Dendritic cell treated with granulocyte-macrophage colony-stimulating factor and Interleukin-4, amounts not matched to agents 40 ng/mL and 50 ng/mL, for 4 days (primary cell): Measurements from ENCODE around the gene NAXE.
"Not testable (repeated sequence)": the region's sequence is repeated elsewhere in the genome, so short reads cannot be mapped to it uniquely, and the experiment has no call there.

Source experiments
- H3K27ac Mint-ChIP-seq: one replicate; pipeline ENCODE4 v1.8.0; 2022; ENCODE audit warnings: mild to moderate bottlenecking, mixed read lengths
- H3K27me3 Mint-ChIP-seq: one replicate; pipeline ENCODE4 v1.8.0; 2022; ENCODE audit warnings: mild to moderate bottlenecking, mixed read lengths
- H3K36me3 Mint-ChIP-seq: one replicate; pipeline ENCODE4 v1.8.0; 2022; ENCODE audit warnings: low read depth, mixed read lengths
- H3K4me1 Mint-ChIP-seq: one replicate; pipeline ENCODE4 v1.8.0; 2022; ENCODE audit warnings: low read depth, mixed read lengths
- H3K4me3 Mint-ChIP-seq: one replicate; pipeline ENCODE4 v1.8.0; 2022; ENCODE audit warnings: mild to moderate bottlenecking, moderate library complexity, mixed read lengths
- H3K9me3 Mint-ChIP-seq: one replicate; pipeline ENCODE4 v1.8.0; 2022; ENCODE audit warnings: mixed read lengths
- intact Hi-C: fragments of 100-400 bp; cut with micrococcal nuclease; formaldehyde crosslinking; loops from one replicate; pipeline ENCODE4 v1.15.0; 2022

NAXE gene

GRCh38 chr1:156626079-156626438 is 34.5 kb downstream of the NAXE start:
- H3K36me3 Mint-ChIP-seq = no peaks in the 10 kb centered on the region
- peaks cover 88% of the 10 kb centered on the region for H3K27me3 Mint-ChIP-seq
- H3K4me1 Mint-ChIP-seq = peaks cover 15% of the 10 kb centered on the region
- no peak overlapping the region for H3K4me3 Mint-ChIP-seq
- intact Hi-C loops = loop anchor here (1.0 kb wide), 1 partner anchor 52 kb away; no protein-coding TSS in a partner anchor
- H3K27ac Mint-ChIP-seq = no peak overlapping the region
- no peaks in the 10 kb centered on the region for H3K9me3 Mint-ChIP-seq

GRCh38 chr1:156627313-156627880 is 35.8 kb downstream of the NAXE start:
- Mint-ChIP-seq H3K9me3 (no peaks in the 10 kb centered on the region), H3K27me3 (peaks cover 90% of the 10 kb centered on the region), H3K4me3 (no peak overlapping the region), H3K27ac (no peak overlapping the region), H3K36me3 (no peaks in the 10 kb centered on the region), H3K4me1 (peaks cover 15% of the 10 kb centered on the region)
- intact Hi-C loops = loop anchor here (1.0 kb wide), 1 partner anchor 30 kb away; no protein-coding TSS in a partner anchor

GRCh38 chr1:156629823-156630449 is 38.4 kb downstream of the NAXE start:
- no peaks in the 10 kb centered on the region for H3K9me3 Mint-ChIP-seq
- intact Hi-C loops = no loop called here
- H3K27ac Mint-ChIP-seq = no peak overlapping the region
- H3K4me1 Mint-ChIP-seq = peaks cover 7% of the 10 kb centered on the region
- H3K36me3 Mint-ChIP-seq = no peaks in the 10 kb centered on the region
- no peak overlapping the region for H3K4me3 Mint-ChIP-seq
- H3K27me3 Mint-ChIP-seq = peaks cover 80% of the 10 kb centered on the region

DNA sequence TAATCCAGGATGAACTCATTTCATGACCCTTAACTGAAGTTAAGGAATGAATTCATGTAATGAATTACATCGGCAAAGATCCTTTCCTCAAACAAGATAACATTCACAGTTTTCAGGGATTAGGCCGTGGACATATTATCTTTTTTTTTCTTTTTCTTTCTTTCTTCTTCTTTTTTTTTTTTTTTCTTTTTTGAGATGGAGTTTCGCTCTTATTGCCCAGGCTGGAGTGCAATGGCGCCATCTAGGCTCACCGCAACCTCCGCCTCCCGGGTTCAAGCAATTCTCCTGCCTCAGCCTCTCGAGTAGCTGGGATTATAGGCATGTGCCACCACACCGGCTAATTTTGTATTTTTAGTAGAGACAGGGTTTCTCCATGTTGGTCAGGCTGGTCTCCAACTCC is 39.6 kb downstream of the NAXE start:
- H3K27me3 Mint-ChIP-seq = peaks cover 75% of the 10 kb centered on the region
- H3K9me3 Mint-ChIP-seq, H3K4me3 Mint-ChIP-seq, H3K36me3 Mint-ChIP-seq, H3K27ac Mint-ChIP-seq, intact Hi-C loops, H3K4me1 Mint-ChIP-seq: not testable (repeated sequence)

GRCh38 chr1:156632355-156632754 is 40.8 kb downstream of the NAXE start:
- Mint-ChIP-seq H3K9me3 (no peaks in the 10 kb centered on the region), H3K4me3 (no peak overlapping the region), H3K27ac (no peak overlapping the region), H3K27me3 (peaks cover 74% of the 10 kb centered on the region), H3K36me3 (no peaks in the 10 kb centered on the region), H3K4me1 (no peaks in the 10 kb centered on the region)
- intact Hi-C loops = no loop called here

- H3K27me3 Mint-ChIP-seq = peaks cover 77% of the 10 kb centered on the region
Observed at GRCh38 chr1:156638189-156638985, 46.8 kb downstream of the NAXE start.

DNA sequence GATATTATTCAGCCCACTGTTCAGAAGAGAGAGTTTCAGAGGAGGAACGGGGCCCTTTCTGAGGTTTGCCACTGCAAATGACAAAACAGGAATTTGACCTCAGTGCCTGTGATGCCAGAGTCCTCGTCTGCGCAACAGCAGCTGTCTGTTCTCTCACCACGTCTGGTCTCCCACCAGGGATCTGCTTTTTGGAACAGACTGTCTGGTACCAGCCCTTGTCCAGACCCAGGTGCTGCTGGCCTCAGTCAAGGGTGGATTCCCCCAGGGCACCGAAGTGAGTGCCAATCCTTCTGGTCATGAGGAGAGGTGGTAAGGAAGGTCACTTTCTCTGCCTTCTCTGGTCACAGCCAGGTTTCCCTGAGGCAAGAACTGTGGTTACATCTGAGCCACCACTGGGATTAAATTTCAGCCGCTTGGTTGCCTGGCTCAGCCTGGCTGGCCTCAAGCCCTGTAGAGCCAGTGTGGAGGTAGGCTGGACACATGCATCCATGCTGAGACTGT is 48.1 kb downstream of the NAXE start:
- Mint-ChIP-seq H3K4me3 (no peak overlapping the region), H3K27ac (no peak overlapping the region), H3K27me3 (peaks cover 83% of the 10 kb centered on the region), H3K36me3 (no peaks in the 10 kb centered on the region), H3K4me1 (peaks cover 14% of the 10 kb centered on the region), H3K9me3 (no peaks in the 10 kb centered on the region)
- intact Hi-C loops = no loop called here

More at GRCh38 chr1:156638189-156638985, 46.8 kb downstream of the NAXE start:
- Mint-ChIP-seq H3K36me3 (no peaks in the 10 kb centered on the region), H3K27ac (no peak overlapping the region), H3K9me3 (no peaks in the 10 kb centered on the region), H3K4me3 (no peak overlapping the region), H3K4me1 (peaks cover 8% of the 10 kb centered on the region)
- intact Hi-C loops = no loop called here

- Mint-ChIP-seq H3K27ac (no peak overlapping the region), H3K36me3 (no peaks in the 10 kb centered on the region), H3K4me1 (peaks cover 14% of the 10 kb centered on the region), H3K9me3 (no peaks in the 10 kb centered on the region), H3K4me3 (no peak overlapping the region), H3K27me3 (peaks cover 91% of the 10 kb centered on the region)
- intact Hi-C loops = no loop called here
Observed at GRCh38 chr1:156640842-156641706, 49.5 kb downstream of the NAXE start.

- Mint-ChIP-seq H3K36me3 (no peaks in the 10 kb centered on the region), H3K4me3 (peak within 1 kb of the TSS; percentile 30), H3K27me3 (peaks cover 91% of the 10 kb centered on the region), H3K27ac (no peak within 1 kb of the TSS), H3K9me3 (no peaks in the 10 kb centered on the region), H3K4me1 (peaks cover 14% of the 10 kb centered on the region)
- intact Hi-C loops = no loop called here
Observed at GRCh38 chr1:156641761-156642264, 50.2 kb downstream of the NAXE start, which contains the start of gene BCAN. Gene BCAN, plus strand, starts transcription at chr1:156642117. Its CDS starts 3,938 bp downstream, at chr1:156646055.

DNA sequence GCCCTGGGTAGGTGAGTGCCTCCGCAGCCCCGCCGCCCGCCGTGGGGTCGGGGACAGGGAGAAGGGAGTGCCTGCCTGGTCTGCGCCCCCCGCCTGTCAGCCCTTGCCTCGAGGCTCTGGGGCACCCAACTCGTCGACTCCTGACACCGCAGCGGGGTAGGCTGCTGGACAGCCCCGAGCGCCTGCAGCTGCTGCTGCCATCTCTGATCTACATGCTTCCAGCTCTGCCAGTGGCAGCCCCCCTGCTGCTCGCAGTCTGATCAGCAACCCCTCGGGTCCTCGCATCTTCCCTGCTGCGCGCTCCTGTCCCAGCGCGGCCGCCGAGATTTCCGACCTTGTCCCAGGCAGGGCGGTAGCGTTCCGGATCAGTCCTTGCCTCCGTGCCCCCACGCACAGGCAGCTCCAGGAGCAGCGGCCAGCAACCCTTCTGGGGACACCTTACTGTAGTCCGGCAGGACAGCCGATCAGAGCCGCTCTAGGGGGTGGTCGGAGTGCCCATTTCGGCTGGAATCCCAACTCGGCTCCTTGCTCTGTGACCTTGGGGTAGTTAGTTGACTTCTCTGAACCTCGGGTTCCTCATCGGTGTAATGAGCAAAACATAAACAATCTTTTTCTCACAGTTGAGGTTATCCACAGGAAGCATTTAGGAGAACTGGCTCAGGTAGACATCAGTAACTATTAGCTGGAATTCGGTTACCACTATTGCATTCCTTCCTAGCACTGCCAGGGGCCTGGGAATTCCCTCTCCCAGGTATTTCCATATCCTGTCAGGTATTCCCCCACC is 50.9 kb downstream of the NAXE start:
- no peaks in the 10 kb centered on the region for H3K36me3 Mint-ChIP-seq
- peak overlapping the region; percentile 30 for H3K4me3 Mint-ChIP-seq
- H3K4me1 Mint-ChIP-seq = peaks cover 14% of the 10 kb centered on the region
- H3K27me3 Mint-ChIP-seq = peaks cover 94% of the 10 kb centered on the region
- intact Hi-C loops = no loop called here
- H3K27ac Mint-ChIP-seq = no peak overlapping the region
- H3K9me3 Mint-ChIP-seq = no peaks in the 10 kb centered on the region

DNA sequence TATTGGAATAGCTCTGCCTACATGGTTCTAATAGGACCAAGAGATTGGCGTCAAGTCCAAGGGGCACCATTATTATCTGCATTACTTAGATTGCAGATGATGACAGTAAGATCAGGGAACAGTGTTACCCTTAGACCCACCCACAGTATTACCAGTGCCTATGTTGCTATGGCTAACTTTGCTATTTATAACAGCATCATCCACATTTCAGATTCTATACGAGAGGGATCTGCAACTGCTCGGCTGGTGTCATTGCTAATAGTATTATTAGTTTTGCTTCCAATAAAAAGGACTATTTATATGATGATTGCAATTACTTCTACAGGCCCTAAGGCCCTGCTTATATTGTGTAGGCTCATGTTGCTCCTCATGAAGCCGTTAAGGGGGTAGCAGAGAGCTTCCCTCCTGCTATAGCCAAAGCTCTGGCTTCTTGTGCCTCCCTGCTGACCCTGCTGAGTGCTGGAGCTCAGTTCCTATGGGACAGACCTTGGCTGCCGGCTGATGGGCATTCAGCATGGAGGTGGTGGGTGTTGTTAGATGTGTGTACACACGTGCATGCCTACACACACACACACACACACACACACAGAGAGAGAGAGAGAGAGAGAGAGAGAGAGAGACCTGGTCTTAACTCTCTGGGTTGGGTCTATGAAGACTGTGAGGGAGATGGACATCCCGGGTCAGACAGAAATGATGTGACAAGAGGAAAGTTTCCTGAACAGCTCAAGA is 51.6 kb downstream of the NAXE start:
- Mint-ChIP-seq H3K27ac (no peak overlapping the region), H3K4me3 (no peak overlapping the region), H3K9me3 (no peaks in the 10 kb centered on the region), H3K4me1 (peaks cover 14% of the 10 kb centered on the region), H3K36me3 (no peaks in the 10 kb centered on the region), H3K27me3 (peaks cover 97% of the 10 kb centered on the region)
- intact Hi-C loops = no loop called here

DNA sequence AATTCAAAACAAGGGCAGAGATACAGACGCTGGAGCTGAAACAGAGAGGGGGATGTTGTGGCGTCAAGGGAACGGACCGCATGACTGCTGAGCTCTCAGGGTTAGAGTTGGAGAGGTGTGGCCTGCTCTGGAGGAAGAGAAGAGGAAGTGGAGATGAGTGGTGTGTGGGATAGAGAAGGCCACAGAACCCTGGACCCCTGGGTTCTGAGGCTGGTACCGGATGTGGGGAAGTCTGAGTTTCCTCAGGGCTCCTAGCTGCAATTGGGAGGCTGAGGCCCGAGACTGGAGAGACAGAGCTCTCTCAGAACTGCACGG is 52.2 kb downstream of the NAXE start:
- H3K4me3 Mint-ChIP-seq = no peak overlapping the region
- no peaks in the 10 kb centered on the region for H3K9me3 Mint-ChIP-seq
- intact Hi-C loops = no loop called here
- H3K27ac Mint-ChIP-seq = no peak overlapping the region
- peaks cover 14% of the 10 kb centered on the region for H3K4me1 Mint-ChIP-seq
- no peaks in the 10 kb centered on the region for H3K36me3 Mint-ChIP-seq
- H3K27me3 Mint-ChIP-seq = peaks cover 97% of the 10 kb centered on the region
